Measurements from ENCODE around the gene OR2V1.

GRCh38 chr5:181153814-181154213 is 22.8 kb upstream of the OR2V1 start:
- no peak for TF ChIP-seq POLR2A (IDR thresholded peaks at IDR 0.05)
- TF ChIP-seq, protein P1, sequence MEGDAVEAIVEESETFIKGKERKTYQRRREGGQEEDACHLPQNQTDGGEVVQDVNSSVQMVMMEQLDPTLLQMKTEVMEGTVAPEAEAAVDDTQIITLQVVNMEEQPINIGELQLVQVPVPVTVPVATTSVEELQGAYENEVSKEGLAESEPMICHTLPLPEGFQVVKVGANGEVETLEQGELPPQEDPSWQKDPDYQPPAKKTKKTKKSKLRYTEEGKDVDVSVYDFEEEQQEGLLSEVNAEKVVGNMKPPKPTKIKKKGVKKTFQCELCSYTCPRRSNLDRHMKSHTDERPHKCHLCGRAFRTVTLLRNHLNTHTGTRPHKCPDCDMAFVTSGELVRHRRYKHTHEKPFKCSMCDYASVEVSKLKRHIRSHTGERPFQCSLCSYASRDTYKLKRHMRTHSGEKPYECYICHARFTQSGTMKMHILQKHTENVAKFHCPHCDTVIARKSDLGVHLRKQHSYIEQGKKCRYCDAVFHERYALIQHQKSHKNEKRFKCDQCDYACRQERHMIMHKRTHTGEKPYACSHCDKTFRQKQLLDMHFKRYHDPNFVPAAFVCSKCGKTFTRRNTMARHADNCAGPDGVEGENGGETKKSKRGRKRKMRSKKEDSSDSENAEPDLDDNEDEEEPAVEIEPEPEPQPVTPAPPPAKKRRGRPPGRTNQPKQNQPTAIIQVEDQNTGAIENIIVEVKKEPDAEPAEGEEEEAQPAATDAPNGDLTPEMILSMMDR (IDR thresholded peaks at IDR 0.05) = no peak
